ENCODE data around the gene ZNF396.

The ZNF396 gene

DNA sequence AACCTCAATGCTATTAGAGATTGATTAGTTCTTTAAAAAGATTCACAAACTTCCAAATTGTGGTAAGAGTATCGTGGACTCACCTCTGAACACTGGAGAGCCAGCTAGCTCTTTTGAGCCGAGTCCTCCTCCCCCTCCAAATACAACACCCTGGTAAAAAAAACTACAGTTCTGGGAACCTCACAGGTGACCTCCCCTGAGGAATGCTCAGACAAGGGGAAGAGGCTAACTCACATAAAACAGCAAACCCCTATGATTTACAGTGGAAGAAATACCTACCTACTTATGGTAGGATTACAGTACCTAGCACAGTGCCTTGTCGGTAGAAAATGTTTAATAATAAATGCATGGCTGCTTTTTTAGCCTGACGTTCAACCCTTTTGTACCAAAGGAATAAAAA is 41.3 kb downstream of the ZNF396 start:
- DNase-seq (ENCODE audit: low spot score), result no peak

DNA sequence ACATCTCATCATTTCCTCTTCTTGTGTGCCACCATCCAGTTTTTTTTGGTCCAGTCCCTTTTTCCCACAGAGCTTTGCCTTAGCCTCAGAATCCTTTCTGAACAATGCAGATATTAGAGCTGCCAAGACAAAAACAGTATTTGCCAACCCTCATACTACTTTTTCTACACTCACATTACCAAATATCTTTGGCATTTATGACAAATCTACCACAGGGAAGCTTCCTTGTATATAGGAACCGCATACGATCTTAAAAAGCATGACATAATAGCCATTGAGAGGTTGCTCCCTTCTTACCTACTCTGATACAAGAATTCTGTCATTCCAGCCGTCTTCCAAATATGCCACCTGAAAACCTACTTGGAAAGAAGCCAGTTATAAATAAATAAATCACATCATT is 42.3 kb downstream of the ZNF396 start:
- no peak for DNase-seq (ENCODE audit: low spot score)

DNA sequence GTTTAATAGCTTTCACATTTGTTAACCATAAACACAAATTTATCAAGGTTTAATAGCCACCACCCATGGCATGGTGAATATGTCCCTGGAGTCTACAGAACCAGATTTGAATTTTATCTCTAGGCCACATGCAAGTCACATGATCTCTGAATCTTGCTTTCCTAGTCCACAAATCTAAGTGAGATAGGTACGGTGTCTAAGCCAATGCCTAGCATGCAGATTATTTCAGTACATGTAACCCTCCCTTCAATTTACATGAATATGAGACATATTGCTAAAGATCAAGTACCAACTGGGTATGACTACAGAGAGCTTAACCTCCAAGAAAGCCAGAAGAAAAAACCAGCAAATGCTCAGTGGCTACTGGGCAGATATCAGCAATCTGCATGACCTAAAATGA is 42.9 kb downstream of the ZNF396 start:
- DNase-seq (ENCODE audit: low spot score), result no peak

DNA sequence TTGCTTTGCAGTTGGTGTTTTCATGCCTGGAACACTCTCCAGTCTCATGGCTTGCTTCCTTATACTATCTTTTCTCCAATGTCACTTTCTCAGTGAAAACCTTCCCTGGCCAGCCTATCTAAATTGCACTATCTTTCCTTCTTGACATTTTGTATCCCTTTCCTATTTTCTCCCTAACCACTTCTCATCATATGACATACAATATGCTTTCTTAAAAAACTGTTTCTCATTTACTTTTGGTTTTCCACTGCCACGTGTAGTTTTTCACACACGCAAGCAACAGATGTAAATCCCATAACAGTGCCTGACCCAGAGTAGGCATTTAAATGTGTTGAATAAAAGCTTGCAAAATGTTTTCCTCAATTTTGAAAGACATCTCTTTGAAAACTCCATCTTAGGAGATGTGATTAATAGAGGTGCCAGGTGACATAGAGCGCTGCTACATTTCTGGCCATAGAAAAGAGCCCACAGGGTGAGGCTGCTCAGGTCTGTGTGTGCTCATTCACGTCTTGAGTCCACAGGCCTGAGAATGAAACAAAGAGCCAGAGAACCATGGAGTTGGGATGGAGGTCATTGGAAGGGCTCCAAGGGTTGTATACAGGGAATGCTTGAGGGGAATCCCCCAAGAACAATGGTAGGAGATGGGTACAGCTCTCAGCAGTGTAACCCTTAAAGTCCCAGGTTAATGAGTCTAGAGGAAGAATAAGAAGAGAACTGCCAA is 45.6 kb downstream of the ZNF396 start:
- DNase-seq (ENCODE audit: low spot score), result no peak

DNA sequence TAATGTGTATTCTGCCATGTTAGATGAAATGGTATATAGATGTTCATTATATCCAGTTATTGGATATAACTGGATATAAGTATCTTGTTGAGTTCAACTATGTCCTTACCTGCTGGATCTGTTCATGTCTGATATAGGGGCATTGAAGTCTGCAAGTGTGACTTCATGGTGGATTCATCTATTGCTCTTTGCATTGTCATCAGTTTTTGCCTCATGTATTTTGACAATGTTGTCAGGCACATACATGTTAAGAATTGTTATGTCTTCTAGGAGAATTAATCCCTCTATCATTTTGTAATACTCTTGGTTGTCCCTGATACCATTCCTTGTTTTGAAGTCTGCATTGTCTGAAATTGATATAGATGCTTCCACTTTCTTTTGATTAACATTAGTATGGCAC is 48.3 kb downstream of the ZNF396 start:
- DNase-seq (ENCODE audit: low spot score), result no peak

DNA sequence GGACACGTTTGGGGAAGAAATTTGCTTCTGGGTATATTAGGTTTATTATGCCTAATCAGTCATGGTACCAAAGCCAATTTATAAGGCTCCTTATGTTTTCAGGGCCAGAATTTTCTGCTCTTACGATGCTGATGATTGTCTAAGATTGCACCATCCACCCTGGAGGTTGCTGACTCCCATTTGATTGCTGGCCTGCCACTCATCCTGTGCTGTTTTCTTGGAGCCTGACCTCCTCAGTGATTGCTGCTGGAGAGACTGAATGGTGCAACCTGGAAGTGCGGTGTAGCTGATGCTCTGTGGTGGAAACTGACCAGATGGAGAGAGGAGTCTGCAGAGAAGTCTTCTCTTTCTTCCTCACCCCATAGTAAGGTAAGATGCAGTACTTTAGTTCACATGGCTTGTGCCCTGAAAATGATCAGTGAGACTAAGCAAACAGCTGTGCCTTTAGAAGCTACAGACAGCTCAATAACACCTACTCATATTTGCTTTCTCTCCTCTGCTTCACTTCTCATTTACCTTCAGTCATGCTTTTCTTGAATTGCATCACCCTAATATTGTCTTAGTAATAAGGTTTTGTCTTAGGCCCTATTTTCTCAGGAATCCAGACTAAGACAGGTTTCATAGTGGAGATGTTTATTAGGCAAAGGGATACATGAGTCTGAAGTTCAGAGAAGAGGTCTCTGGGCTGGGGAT is 50.3 kb downstream of the ZNF396 start:
- no peak for DNase-seq (ENCODE audit: low spot score)

DNA sequence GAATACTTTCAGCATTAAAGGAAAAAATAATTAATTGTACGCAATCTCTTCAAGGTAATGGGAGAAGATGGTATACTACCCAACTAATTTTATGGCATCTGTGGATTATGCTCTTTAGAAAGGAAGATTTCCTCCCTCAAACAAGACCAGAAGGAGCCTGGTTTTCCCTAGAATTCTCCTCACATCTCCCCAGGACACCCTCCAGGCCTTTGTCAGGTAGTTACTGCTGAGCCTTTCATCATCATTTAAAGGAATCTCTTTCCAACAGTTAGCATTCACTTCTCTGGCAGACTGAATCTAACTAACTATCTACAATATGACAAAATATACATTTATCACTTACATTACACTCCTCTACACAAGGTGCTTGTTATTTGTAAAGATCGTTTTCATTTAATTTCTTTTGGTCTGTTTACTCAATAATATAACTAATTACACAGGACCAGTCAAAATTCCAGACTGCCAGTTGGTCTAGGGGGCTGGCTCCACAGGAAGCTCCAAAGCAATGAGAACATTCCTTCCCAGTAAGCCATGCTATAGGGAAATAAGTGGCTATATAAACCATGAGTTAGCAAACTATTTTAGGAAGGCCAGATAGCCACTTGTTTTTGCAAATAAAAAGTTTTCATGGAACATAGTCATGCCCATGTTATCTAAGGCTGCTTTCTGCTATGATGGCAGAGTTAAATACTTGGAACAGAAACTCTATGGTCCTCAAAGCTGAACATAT is 52.0 kb downstream of the ZNF396 start:
- no peak for DNase-seq (ENCODE audit: low spot score)

DNA sequence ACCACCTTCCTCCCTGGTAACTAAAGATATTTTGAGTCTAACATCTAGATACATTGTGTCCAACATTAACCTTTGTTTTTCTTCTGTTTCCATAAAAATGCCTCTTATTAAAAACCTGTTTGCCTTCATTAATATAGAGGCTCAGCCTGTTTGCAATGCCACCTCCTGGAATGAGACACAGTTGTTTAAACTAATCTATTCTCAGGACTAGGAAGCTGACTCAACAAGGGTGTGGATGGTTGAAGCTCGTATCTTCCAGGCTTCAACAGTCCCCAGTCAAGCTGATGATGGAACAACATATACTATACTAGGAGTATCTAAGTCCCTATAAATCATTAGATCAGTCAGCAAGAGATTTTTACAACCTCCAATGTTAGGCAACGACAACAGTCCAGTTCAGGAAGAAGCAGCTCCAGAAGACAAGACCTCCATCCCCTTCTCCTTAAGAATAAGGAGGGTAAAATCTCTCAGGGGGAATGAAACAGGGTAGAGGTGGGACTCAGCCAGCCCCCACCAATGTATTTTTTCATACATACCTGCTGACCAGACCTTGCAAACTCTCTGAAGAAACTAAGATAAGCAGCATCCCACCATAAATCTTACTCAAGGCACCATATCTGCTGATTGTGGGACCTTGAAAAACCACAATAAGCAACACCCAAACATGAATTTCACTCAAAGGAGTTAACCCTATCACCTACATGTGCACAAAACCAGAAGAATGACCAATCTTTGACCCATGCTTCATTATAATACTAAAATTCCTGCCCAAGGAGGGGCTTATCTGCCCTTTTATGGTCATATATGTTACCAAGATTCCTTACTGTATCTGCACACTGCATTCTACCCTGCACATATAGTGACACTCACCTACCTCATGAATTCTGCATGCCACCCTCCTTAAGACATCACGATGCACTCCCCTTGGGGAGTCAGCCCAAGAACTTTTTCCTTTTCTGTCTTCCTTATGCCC is 54.4 kb downstream of the ZNF396 start:
- DNase-seq (ENCODE audit: low spot score), result no peak
